ENCODE results near the gene POU6F2.

The POU6F2 gene

GRCh38 chr7:39073432-39073831, 95.7 kb downstream of the POU6F2 start:
- no peak for DNase-seq

- no peak for DNase-seq
These were observed 97.5 kb downstream of the POU6F2 start for GRCh38 chr7:39075210-39075609.

- no peak for DNase-seq
These were observed 106.1 kb downstream of the POU6F2 start for GRCh38 chr7:39083781-39084180.

- no peak for DNase-seq
These were observed 106.6 kb downstream of the POU6F2 start for GRCh38 chr7:39084349-39084748.

GRCh38 chr7:39085189-39085588, 107.5 kb downstream of the POU6F2 start:
- no peak for DNase-seq

GRCh38 chr7:39085590-39086049, 107.9 kb downstream of the POU6F2 start:
- DNase-seq, result no peak

GRCh38 chr7:39086638-39087360, 109.1 kb downstream of the POU6F2 start:
- no peak for DNase-seq

GRCh38 chr7:39088730-39089593, 111.3 kb downstream of the POU6F2 start:
- DNase-seq, result no peak

- DNase-seq, result no peak
These were observed 113.4 kb downstream of the POU6F2 start for GRCh38 chr7:39091145-39091544.

GRCh38 chr7:39091774-39092173, 114.1 kb downstream of the POU6F2 start:
- DNase-seq, result no peak

GRCh38 chr7:39094731-39095130, 117.0 kb downstream of the POU6F2 start:
- no peak for DNase-seq

GRCh38 chr7:39095875-39096619, 118.3 kb downstream of the POU6F2 start:
- no peak for DNase-seq

- no peak for DNase-seq
These were observed 120.8 kb downstream of the POU6F2 start for GRCh38 chr7:39098506-39098905.

- DNase-seq, result no peak
These were observed 121.4 kb downstream of the POU6F2 start for GRCh38 chr7:39099146-39099545.

- DNase-seq, result no peak
These were observed 122.6 kb downstream of the POU6F2 start for GRCh38 chr7:39100270-39100669.

- DNase-seq, result no peak
These were observed 124.5 kb downstream of the POU6F2 start for GRCh38 chr7:39102234-39102633.

GRCh38 chr7:39105720-39106119, 128.0 kb downstream of the POU6F2 start:
- no peak for DNase-seq

- no peak for DNase-seq
These were observed 148.1 kb downstream of the POU6F2 start for GRCh38 chr7:39125846-39126245.

- no peak for DNase-seq
These were observed 149.3 kb downstream of the POU6F2 start for GRCh38 chr7:39127058-39127457.

- DNase-seq, result no peak
These were observed 150.7 kb downstream of the POU6F2 start for GRCh38 chr7:39128287-39128843.

- no peak for DNase-seq
These were observed 152.6 kb downstream of the POU6F2 start for GRCh38 chr7:39130274-39130673.

GRCh38 chr7:39130857-39131526, 153.3 kb downstream of the POU6F2 start:
- no peak for DNase-seq

Measured in hematopoietic multipotent progenitor cell treated with erythropoietin and hydrocortisone succinate and interleukin-3 and kit ligand, for 8 days (in vitro differentiated cells).